Suprapubic skin (tissue), 4 donors: ENCODE measurements around the gene FABP1. TPM values are rescaled to one million over a fixed set of nuclear protein-coding genes. Genes with fewer than 3 reads are reported as not detected.

Experiments
- DNase-seq, 2 donors: peaks; one replicate each; pipeline ENCODE4 v3.0.0-alpha.2; 2019; ENCODE audit warnings: low spot score in 2 of 2
- H3K27ac ChIP-seq: fragments of 200-600 bp; sonication (generic); one replicate; pipeline ENCODE4 v1.5.1; 2019
- H3K27me3 ChIP-seq: fragments of 200-600 bp; sonication (generic); one replicate; pipeline ENCODE4 v1.5.1; 2019
- H3K36me3 ChIP-seq: fragments of 200-600 bp; sonication (generic); one replicate; pipeline ENCODE4 v1.5.1; 2019
- H3K4me1 ChIP-seq: fragments of 200-600 bp; sonication (generic); one replicate; pipeline ENCODE4 v1.5.1; 2019
- H3K4me3 ChIP-seq: fragments of 200-600 bp; sonication (generic); one replicate; pipeline ENCODE4 v1.5.1; 2019; ENCODE audit warnings: mild to moderate bottlenecking
- H3K9me3 ChIP-seq: fragments of 200-600 bp; sonication (generic); one replicate; pipeline ENCODE4 v1.5.1; 2019
- CTCF ChIP-seq, 2 donors: fragments of 200-600 bp in 1 of 2; fragments of 450-650 bp in 1 of 2; sonication (generic) in 1 of 2; IDR thresholded peaks; one replicate each; pipeline ENCODE4 v1.5.1; 2016 to 2019; ENCODE audit warnings: antibody characterized with exemption in 2 of 2, mild to moderate bottlenecking in 1 of 2, moderate library complexity in 1 of 2
- EP300 ChIP-seq: sonication (generic); formaldehyde crosslinking; IDR thresholded peaks from one replicate; pipeline ENCODE4 v1.6.1; 2017; ENCODE audit warnings: antibody characterized with exemption
- POLR2A ChIP-seq, 2 donors: fragments of 450-650 bp; IDR thresholded peaks; one replicate each; pipeline ENCODE4 v1.6.1; 2017; ENCODE audit warnings: antibody characterized with exemption in 2 of 2, mild to moderate bottlenecking in 2 of 2, moderate library complexity in 2 of 2
- POLR2AphosphoS5 ChIP-seq, 3 donors: sonication (generic); formaldehyde crosslinking; IDR thresholded peaks; one replicate each; pipeline ENCODE4 v1.6.1; 2017; ENCODE audit warnings: antibody characterized with exemption in 3 of 3
- WGBS: methylation state at CpG from one replicate; pipeline ENCODE4 v1.1.5; 2018; 5-methylcytosine and 5-hydroxymethylcytosine counted together
- total RNA-seq, 4 donors: library from RNA; depleted of rRNA; stranded (reverse); fragments of >200 nt; gene quantifications; one replicate each; pipeline ENCODE4 v1.1.0, GENCODE V29; 2016

FABP1 gene
- total RNA-seq, 4 donors from 2014 or later: 6.8 TPM; not detected in 3

- Histone ChIP-seq H3K36me3 (no peaks in the 10 kb centered on the region), H3K9me3 (no peaks in the 10 kb centered on the region), H3K27ac (no peak overlapping the region), H3K27me3 (no peaks in the 10 kb centered on the region), H3K4me1 (peaks cover 9% of the 10 kb centered on the region), H3K4me3 (no peak overlapping the region)
- no peak for DNase-seq
- 18% methylated on average over 5 of the region's 5 CpGs for WGBS
- TF ChIP-seq POLR2AphosphoS5 (IDR thresholded peaks at IDR 0.05): no peak
- no peak for TF ChIP-seq CTCF (IDR thresholded peaks at IDR 0.05)
- no peak for TF ChIP-seq EP300
- no peak for TF ChIP-seq POLR2A (IDR thresholded peaks at IDR 0.05)
These were observed 27.9 kb downstream of the FABP1 start for GRCh38 chr2:88099798-88100488.

- Histone ChIP-seq H3K4me1 (peaks cover 9% of the 10 kb centered on the region), H3K4me3 (no peak overlapping the region), H3K27me3 (no peaks in the 10 kb centered on the region), H3K27ac (no peak overlapping the region), H3K36me3 (no peaks in the 10 kb centered on the region), H3K9me3 (no peaks in the 10 kb centered on the region)
- TF ChIP-seq POLR2A (IDR thresholded peaks at IDR 0.05) (no peak), EP300 (no peak), POLR2AphosphoS5 (IDR thresholded peaks at IDR 0.05) (no peak), CTCF (IDR thresholded peaks at IDR 0.05) (no peak)
- no peak for DNase-seq
These were observed 29.3 kb downstream of the FABP1 start for GRCh38 chr2:88098558-88098900.

GRCh38 chr2:88097891-88098557 lies 29.8 kb downstream of the FABP1 start:
- Histone ChIP-seq H3K4me3 (no peak overlapping the region), H3K9me3 (no peaks in the 10 kb centered on the region), H3K27me3 (no peaks in the 10 kb centered on the region), H3K36me3 (no peaks in the 10 kb centered on the region), H3K27ac (no peak overlapping the region), H3K4me1 (peaks cover 9% of the 10 kb centered on the region)
- DNase-seq: no peak
- 93% methylated on average over 4 of the region's 4 CpGs for whole genome bisulfite sequencing
- TF ChIP-seq POLR2A (IDR thresholded peaks at IDR 0.05) (no peak), CTCF (IDR thresholded peaks at IDR 0.05) (no peak), POLR2AphosphoS5 (IDR thresholded peaks at IDR 0.05) (no peak), EP300 (no peak)

GRCh38 chr2:88097192-88097591 lies 30.7 kb downstream of the FABP1 start:
- Histone ChIP-seq H3K36me3 (no peaks in the 10 kb centered on the region), H3K27me3 (no peaks in the 10 kb centered on the region), H3K4me3 (no peak overlapping the region), H3K27ac (no peak overlapping the region), H3K4me1 (peaks cover 9% of the 10 kb centered on the region), H3K9me3 (no peaks in the 10 kb centered on the region)
- DNase-seq: no peak
- WGBS: 88% methylated on average over 3 of the region's 3 CpGs
- TF ChIP-seq CTCF (IDR thresholded peaks at IDR 0.05) (no peak), EP300 (no peak)

GRCh38 chr2:88096708-88097107 lies 31.2 kb downstream of the FABP1 start:
- Histone ChIP-seq H3K27me3 (no peaks in the 10 kb centered on the region), H3K9me3 (no peaks in the 10 kb centered on the region), H3K4me3 (no peak overlapping the region), H3K36me3 (no peaks in the 10 kb centered on the region), H3K27ac (no peak overlapping the region), H3K4me1 (peaks cover 9% of the 10 kb centered on the region)
- TF ChIP-seq EP300 (no peak), POLR2AphosphoS5 (IDR thresholded peaks at IDR 0.05) (no peak), CTCF (IDR thresholded peaks at IDR 0.05) (no peak), POLR2A (IDR thresholded peaks at IDR 0.05) (no peak)
- no peak for DNase-seq
- WGBS: 80% methylated on average over 5 of the region's 5 CpGs
